Common myeloid progenitor, CD34-positive (primary cell): ENCODE measurements around the gene PABPN1.

Experiments used
- CTCF ChIA-PET: fragments of 350-600 bp; sonication (Branson Sonifier 250); formaldehyde crosslinking; loops from one replicate; lab custom pipeline; 2021; ENCODE audit warnings: antibody characterized with exemption; lab: Charles Lee
- POLR2A ChIA-PET: fragments of 350-600 bp; sonication (Branson Sonifier 250); formaldehyde crosslinking; loops from one replicate; lab custom pipeline; 2021; ENCODE audit warnings: antibody characterized with exemption; lab: Charles Lee
- DNase-seq, 3 donors: peaks; one replicate each; pipeline versions ENCODE4 v3.0.0 to v3.0.0-alpha.2; 2013
- H3K27ac ChIP-seq, 2 experiments: 1 replicate in 1 of 2; 2 replicates in 1 of 2; pipeline ENCODE4 v1.7.0; 2013; ENCODE audit warnings: inconsistent platforms in 2 of 2, low read length in 2 of 2, mild to moderate bottlenecking in 2 of 2, low read depth in 1 of 2, moderate library complexity in 1 of 2; ENCODE audit not compliant: severe bottlenecking in 2 of 2, insufficient read depth in 1 of 2, poor library complexity in 1 of 2
- H3K27me3 ChIP-seq, 5 experiments: replicated peaks in 2 of 5; 1 replicate in 3 of 5; 2 replicates in 2 of 5; pipeline versions ENCODE4 v1.6.1 to v1.7.0; 2013; ENCODE audit warnings: low read length in 4 of 5, mild to moderate bottlenecking in 2 of 5, moderate library complexity in 2 of 5, inconsistent platforms in 1 of 5; ENCODE audit not compliant: insufficient read depth in 5 of 5, control insufficient read depth in 4 of 5
- H3K36me3 ChIP-seq, 4 experiments: 1 replicate in 2 of 4; 2 replicates in 2 of 4; pipeline versions ENCODE4 v1.6.1 to v1.7.0; 2013; ENCODE audit warnings: low read length in 3 of 4, control low read depth in 1 of 4, mild to moderate bottlenecking in 1 of 4; ENCODE audit not compliant: control insufficient read depth in 4 of 4, insufficient read depth in 4 of 4
- H3K4me1 ChIP-seq, 4 experiments: 1 replicate in 3 of 4; 2 replicates in 1 of 4; pipeline versions ENCODE4 v1.6.1 to v1.7.1; 2013; ENCODE audit warnings: low read length in 3 of 4, mild to moderate bottlenecking in 3 of 4, control low read depth in 1 of 4, inconsistent platforms in 1 of 4, moderate library complexity in 1 of 4; ENCODE audit not compliant: control insufficient read depth in 4 of 4, insufficient read depth in 4 of 4; ENCODE audit errors: control extremely low read depth in 1 of 4
- H3K4me3 ChIP-seq, 7 experiments: 1 replicate in 4 of 7; 2 replicates in 3 of 7; pipeline versions ENCODE4 v1.5.1 to v1.7.0; 2013; ENCODE audit warnings: mild to moderate bottlenecking in 7 of 7, low read length in 6 of 7, moderate library complexity in 6 of 7, inconsistent platforms in 2 of 7, low read depth in 2 of 7, control low read depth in 1 of 7; ENCODE audit not compliant: insufficient read depth in 4 of 7, control insufficient read depth in 1 of 7; ENCODE audit errors: extremely low read depth in 1 of 7
- H3K9me3 ChIP-seq, 5 experiments: 1 replicate in 4 of 5; 2 replicates in 1 of 5; pipeline versions ENCODE4 v1.6.1 to v1.7.1; 2013; ENCODE audit warnings: low read length in 4 of 5, mild to moderate bottlenecking in 2 of 5, inconsistent platforms in 1 of 5, low read depth in 1 of 5, moderate library complexity in 1 of 5; ENCODE audit not compliant: control insufficient read depth in 4 of 5, insufficient read depth in 2 of 5; ENCODE audit errors: control extremely low read depth in 1 of 5
- WGBS: methylation state at CpG from one replicate; pipeline ENCODE4 v1.1.5; 2013; ENCODE audit not compliant: insufficient coverage; 5-methylcytosine and 5-hydroxymethylcytosine counted together

Gene PABPN1

DNA sequence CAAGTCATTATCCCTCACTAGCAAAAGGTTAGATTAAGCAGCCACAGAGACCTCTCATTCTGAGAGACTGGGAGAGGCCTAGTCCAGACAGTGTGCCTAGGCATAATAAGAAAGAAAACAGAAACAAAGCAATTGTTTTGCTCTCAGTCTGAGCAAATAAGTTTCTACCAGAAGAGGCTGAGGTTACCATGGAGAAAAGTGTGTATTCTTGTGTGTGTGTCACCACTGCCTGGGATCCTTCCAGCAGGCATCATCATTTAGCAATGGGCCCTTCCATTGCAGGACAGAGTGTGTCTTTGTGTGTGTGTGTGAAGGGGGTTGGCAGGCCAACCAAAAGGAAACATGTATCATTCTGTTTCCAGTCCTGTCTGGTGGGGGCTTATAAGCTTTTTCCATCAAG, 40.1 kb downstream of the PABPN1 start:
- no peaks in the 10 kb centered on the region for H3K9me3 ChIP-seq
- H3K27me3 ChIP-seq: peaks cover 2 to 41% (median 29%) of the 10 kb centered on the region in 5 experiments
- H3K27ac ChIP-seq: no peak overlapping the region
- peaks cover 0 to 17% (median 7%) of the 10 kb centered on the region in 4 experiments for H3K4me1 ChIP-seq
- ChIA-PET CTCF (interaction anchor here (0.7 to 7.1 kb wide), 9 partner anchors 9 to 97 kb away, joined by 3 to 44 read pairs (median 5); partner anchors contain the start of gene IL25), POLR2A (no interaction called here)
- no peak overlapping the region for H3K4me3 ChIP-seq
- peak in 1 of 3 donors; percentile 27 for DNase-seq
- H3K36me3 ChIP-seq: no peaks in the 10 kb centered on the region

DNA sequence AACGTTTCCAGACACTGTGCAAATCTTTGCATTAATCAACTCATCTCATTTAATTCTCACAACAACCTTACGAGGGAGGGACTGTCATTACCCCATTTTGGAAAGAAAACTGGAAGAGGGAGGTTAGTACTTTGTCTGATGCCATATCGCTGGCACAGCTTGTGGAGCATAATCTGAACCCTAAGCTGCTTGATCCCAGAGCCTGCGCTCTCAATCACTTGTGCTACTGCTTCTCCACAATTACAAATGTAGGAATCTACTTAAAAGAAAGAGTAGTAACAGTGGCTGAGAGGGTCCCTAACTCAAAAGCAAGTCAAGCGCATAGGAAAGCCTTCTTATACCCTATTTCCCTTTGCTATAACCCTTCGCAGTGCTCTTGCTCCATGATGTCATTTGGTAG, 40.5 kb downstream of the PABPN1 start:
- POLR2A ChIA-PET: no interaction called here
- no peaks in the 10 kb centered on the region for H3K36me3 ChIP-seq
- no peaks in the 10 kb centered on the region for H3K9me3 ChIP-seq
- CTCF ChIA-PET: interaction anchor here (0.7 to 7.1 kb wide), 9 partner anchors 9 to 98 kb away, joined by 3 to 44 read pairs (median 4); partner anchors contain the start of gene IL25
- no peak for DNase-seq
- H3K27me3 ChIP-seq: peaks cover 2 to 45% (median 29%) of the 10 kb centered on the region in 5 experiments
- H3K4me3 ChIP-seq: no peak overlapping the region
- 60% methylated on average over 1 of the region's 6 CpGs for WGBS
- no peak overlapping the region for H3K27ac ChIP-seq
- peaks cover 0 to 17% (median 7%) of the 10 kb centered on the region in 4 experiments for H3K4me1 ChIP-seq

DNA sequence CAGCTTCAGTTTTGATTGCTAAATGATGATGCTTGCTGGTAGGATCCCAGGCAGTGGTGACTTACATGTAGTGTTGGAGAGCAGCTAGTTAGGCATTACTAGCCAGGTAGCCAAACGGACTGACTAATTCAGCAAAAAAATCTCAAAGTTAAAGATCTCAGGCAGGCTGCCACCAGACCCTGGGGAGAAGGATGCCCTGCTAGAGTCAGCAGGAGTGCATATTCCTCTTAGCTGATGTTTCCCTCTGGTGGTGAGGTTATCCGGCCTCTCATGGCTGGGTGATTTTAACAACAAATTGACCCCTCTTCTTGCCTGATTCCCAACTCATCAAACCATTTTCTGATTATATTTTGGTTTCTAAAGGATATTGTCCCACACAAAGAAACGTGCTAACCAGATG, 40.9 kb downstream of the PABPN1 start:
- Histone ChIP-seq H3K4me3 (no peak overlapping the region), H3K36me3 (no peaks in the 10 kb centered on the region), H3K27me3 (peaks cover 3 to 47% (median 27%) of the 10 kb centered on the region in 5 experiments), H3K4me1 (peaks cover 0 to 17% (median 7%) of the 10 kb centered on the region in 4 experiments), H3K9me3 (no peaks in the 10 kb centered on the region), H3K27ac (no peak overlapping the region)
- POLR2A ChIA-PET: no interaction called here
- CTCF ChIA-PET: interaction anchor here (0.7 to 7.1 kb wide), 8 partner anchors 8 to 98 kb away, joined by 3 to 44 read pairs (median 4); partner anchors contain the start of gene IL25
- WGBS: 100% methylated on average over 3 of the region's 3 CpGs
- peak in 2 of 3 donors; percentile 23 to 37 for DNase-seq

DNA sequence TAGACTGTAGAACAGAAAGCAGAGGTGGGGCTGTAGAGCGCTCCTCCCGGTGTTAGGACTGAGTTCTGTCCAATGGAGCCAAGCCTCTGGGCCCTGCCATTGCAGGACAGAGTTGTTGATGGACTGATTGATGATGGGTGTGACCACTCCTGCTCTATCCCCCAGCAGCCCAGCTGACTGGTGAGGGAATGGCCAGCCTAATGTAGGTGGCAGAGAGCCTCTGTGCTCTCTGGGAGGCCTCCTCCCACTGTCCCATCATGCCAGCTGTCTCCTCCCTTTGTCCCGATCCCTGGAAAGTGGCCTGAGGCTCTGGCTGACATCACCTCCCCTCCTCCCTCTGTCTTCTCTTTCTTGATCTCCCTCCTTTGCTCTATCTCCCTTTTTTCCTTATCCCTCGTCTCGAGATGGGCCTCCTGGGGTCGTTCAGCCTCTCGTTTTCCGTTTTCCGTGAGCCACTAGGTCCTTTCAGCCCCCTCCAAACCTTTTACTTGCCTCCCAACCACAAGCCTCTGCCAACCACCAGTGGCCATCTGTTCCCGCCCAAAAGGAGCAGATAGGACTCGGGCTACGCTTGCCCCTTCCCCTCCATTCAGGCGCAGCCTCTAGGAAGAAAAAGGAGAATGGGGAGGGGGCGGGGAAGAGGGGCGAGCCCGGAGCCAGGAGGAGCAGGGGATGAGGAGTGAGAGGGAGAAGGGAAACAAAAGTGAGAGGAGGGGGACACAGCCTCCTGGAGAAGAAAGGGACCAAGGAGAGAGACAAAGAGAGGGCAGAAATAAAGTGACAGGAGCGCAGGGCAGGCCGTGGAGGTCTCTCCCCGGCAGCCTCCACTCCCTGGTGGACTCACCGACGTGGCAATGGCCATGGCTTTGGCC, 43.1 kb downstream of the PABPN1 start:
- ChIA-PET CTCF (interaction anchor here (0.9 to 7.1 kb wide), 3 partner anchors 17 to 103 kb away, joined by 3 to 44 read pairs (median 3); no protein-coding TSS in a partner anchor), POLR2A (interaction anchor here (0.6 kb wide), 1 partner anchor 32 kb away, joined by 4 read pairs; no protein-coding TSS in a partner anchor)
- H3K27ac ChIP-seq: no peak overlapping the region
- WGBS: 37% methylated on average over 10 of the region's 21 CpGs
- H3K4me1 ChIP-seq: peaks cover 0 to 17% (median 7%) of the 10 kb centered on the region in 4 experiments
- DNase-seq: no peak
- peak overlapping the region in 3 of 7 experiments; percentile 36 to 55 (median 53) for H3K4me3 ChIP-seq
- peaks cover 3 to 57% (median 30%) of the 10 kb centered on the region in 5 experiments for H3K27me3 ChIP-seq
- no peaks in the 10 kb centered on the region for H3K9me3 ChIP-seq
- no peaks in the 10 kb centered on the region for H3K36me3 ChIP-seq

DNA sequence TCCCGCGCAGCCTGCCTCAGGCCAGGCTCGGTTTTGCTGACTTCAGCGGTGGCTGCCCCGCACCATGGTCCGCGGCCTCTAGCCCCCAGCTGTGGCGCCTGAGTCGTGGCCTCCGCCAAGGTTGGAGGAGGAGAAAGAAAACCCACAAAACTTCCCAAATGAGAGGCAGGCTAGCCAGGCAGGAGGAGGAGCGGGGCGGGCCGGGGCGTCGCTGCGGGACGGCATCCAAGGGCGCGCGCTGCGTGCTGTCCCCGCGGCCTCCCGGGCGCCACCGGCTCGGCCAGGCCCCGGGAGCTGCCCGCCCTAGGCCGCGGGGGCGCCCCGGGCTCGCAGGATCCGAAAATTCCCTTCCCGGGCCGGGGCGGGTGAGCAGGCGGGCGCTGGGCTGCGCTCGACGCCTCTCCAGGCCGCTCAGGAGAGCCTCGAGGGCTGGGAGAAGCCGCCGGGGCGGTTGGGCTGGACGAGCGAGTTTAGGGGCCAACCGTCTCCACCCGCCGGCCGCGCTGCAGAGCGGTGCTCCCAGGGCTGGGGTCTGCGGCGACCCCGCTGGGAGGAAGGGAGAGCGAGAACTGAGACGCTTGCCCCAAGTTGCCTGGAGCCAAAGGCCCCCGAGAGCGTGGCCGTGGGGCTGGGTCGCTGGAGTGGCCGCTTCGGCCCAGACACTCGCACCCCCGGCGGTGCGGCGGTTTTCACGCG, 43.9 kb downstream of the PABPN1 start, which contains the start of gene EFS:
EFS (minus strand) TSS at position 137 of the 696 bp plus-strand sequence. CDS start 147 bp downstream, outside the sequence.
- Histone ChIP-seq H3K27me3 (peaks cover 3 to 57% (median 31%) of the 10 kb centered on the region in 5 experiments), H3K4me3 (peak within 1 kb of the TSS in 4 of 7 experiments; percentile 10 to 55 (median 44)), H3K9me3 (no peaks in the 10 kb centered on the region), H3K36me3 (no peaks in the 10 kb centered on the region), H3K27ac (no peak within 1 kb of the TSS), H3K4me1 (peaks cover 0 to 17% (median 7%) of the 10 kb centered on the region in 4 experiments)
- POLR2A ChIA-PET: no interaction called here
- 1% methylated on average over 72 of the region's 74 CpGs for WGBS
- DNase-seq: peak in 1 of 3 donors; percentile 30
- CTCF ChIA-PET: interaction anchor here (2.1 to 7.1 kb wide), 2 partner anchors 16 to 19 kb away, joined by 4 to 44 read pairs; no protein-coding TSS in a partner anchor

DNA sequence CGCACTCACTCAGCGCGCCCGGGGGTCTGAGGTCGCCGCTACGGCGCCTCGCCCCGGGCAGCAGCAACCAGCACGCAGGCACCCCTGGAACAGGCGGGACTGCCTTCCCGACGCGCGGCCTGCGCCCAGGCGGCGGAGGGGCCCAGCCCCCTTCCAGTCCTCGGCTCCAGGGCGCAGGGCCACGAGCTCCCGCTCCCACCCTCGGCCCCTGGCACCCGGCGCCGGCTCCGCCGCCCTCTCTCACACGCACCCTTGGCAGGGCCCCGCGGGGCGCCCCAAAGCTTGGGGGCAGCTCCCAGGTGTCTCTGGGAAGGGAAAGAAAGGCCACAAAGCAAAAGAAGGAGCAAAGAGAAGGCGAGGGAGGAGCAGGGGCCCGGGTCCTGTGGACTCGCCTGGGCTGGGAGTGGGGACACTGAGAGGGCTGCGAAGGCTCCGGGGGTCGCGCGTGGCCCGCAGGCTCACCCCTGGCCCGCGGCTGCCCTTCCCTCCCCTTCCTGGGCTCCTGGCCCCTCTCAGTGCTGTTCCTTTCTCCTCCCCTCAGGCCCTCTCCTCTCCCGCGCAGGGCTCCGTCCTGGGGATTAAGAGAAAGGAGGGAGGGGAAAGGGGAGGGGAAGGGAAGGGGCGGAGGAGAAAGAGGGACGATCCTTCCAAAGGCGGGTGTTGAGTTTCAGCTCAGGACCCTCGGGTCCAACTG, 44.6 kb downstream of the PABPN1 start:
- Histone ChIP-seq H3K9me3 (no peaks in the 10 kb centered on the region), H3K27me3 (peaks cover 3 to 57% (median 30%) of the 10 kb centered on the region in 5 experiments), H3K36me3 (no peaks in the 10 kb centered on the region), H3K4me3 (peak overlapping the region in 3 of 7 experiments; percentile 36 to 55 (median 53)), H3K27ac (no peak overlapping the region), H3K4me1 (peaks cover 0 to 17% (median 7%) of the 10 kb centered on the region in 4 experiments)
- WGBS: 0% methylated on average over 12 of the region's 51 CpGs
- DNase-seq: peak in 1 of 3 donors; percentile 21
- ChIA-PET POLR2A (no interaction called here), CTCF (interaction anchor here (2.1 to 7.1 kb wide), 2 partner anchors 15 to 20 kb away, joined by 4 to 44 read pairs; no protein-coding TSS in a partner anchor)
